Thymus (tissue), 14 donors: ENCODE data around the gene NACA2. TPM values are rescaled to one million over a fixed set of nuclear protein-coding genes. Genes with fewer than 3 reads are reported as not detected.
"Not testable (repeated sequence)": the region's sequence is repeated elsewhere in the genome, so short reads cannot be mapped to it uniquely, and the experiment has no call there.

Experiments
- DNase-seq, 9 donors: peaks; one replicate each; pipeline ENCODE4 v3.0.0-alpha.2; 2013; ENCODE audit warnings: low spot score in 9 of 9, low read depth in 6 of 9, missing footprints in 1 of 9
- H3K27ac ChIP-seq, 2 donors: one replicate each; pipeline ENCODE4 v1.5.1; 2013; ENCODE audit warnings: control low read depth in 1 of 2, low read depth in 1 of 2, low read length in 1 of 2, mild to moderate bottlenecking in 1 of 2, moderate library complexity in 1 of 2
- H3K27me3 ChIP-seq, 2 donors: one replicate each; pipeline ENCODE4 v1.5.1; 2013; ENCODE audit warnings: low read length in 1 of 2; ENCODE audit not compliant: control insufficient read depth in 2 of 2, insufficient read depth in 1 of 2
- H3K36me3 ChIP-seq, 2 donors: one replicate each; pipeline ENCODE4 v1.5.1; 2013; ENCODE audit warnings: low read length in 1 of 2, mild to moderate bottlenecking in 1 of 2, moderate library complexity in 1 of 2; ENCODE audit not compliant: control insufficient read depth in 2 of 2, insufficient read depth in 2 of 2
- H3K4me1 ChIP-seq, 2 donors: one replicate each; pipeline ENCODE4 v1.5.1; 2013; ENCODE audit warnings: low read length in 2 of 2; ENCODE audit not compliant: control insufficient read depth in 2 of 2, insufficient read depth in 2 of 2
- H3K4me3 ChIP-seq, 2 donors: one replicate each; pipeline ENCODE4 v1.5.1; 2013; ENCODE audit warnings: low read length in 2 of 2, control low read depth in 1 of 2, mild to moderate bottlenecking in 1 of 2
- H3K9me3 ChIP-seq, 2 donors: one replicate each; pipeline ENCODE4 v1.5.1; 2013; ENCODE audit warnings: low read length in 1 of 2, mild to moderate bottlenecking in 1 of 2; ENCODE audit not compliant: control insufficient read depth in 2 of 2, insufficient read depth in 1 of 2
- WGBS: extraction: QIAGEN DNeasy Blood & Tissue Kit; methylation state at CpG from one replicate; pipeline ENCODE4 v1.1.7; 2013; 5-methylcytosine and 5-hydroxymethylcytosine counted together
- long read RNA-seq, 10 donors: transcript quantifications; one replicate each; lab custom pipeline, GENCODE V29; 2026
- polyA plus RNA-seq: library from polyadenylated mRNA; stranded (reverse); fragments of 200-250 nt; gene quantifications from one replicate; pipeline ENCODE4 v1.2.3, GENCODE V29; 2013
- total RNA-seq: library from RNA; stranded (reverse); fragments of 120-200 nt; gene quantifications from one replicate; pipeline ENCODE4 v1.2.4, GENCODE V29; 2013
- donor health status: healthy.

Gene NACA2
- total RNA-seq (0.19 TPM), polyA plus RNA-seq (0.43 TPM)
- long read RNA-seq, donor 1 = 0 reads
- long read RNA-seq, donor 2 = 0 reads
- long read RNA-seq, donor 3 = 0 reads
- long read RNA-seq, donor 4 = 0 reads
- long read RNA-seq, donor 5 = 0 reads
- long read RNA-seq, donor 6 = 0 reads
- long read RNA-seq, donor 7 = 0 reads
- long read RNA-seq, donor 8, partial matches to known transcripts = 0 of 1 reads
- long read RNA-seq, donor 8, other reads (novel, unspliced or antisense) = 0 of 1 reads
- long read RNA-seq, donor 9 = 0 reads
- long read RNA-seq, donor 10, partial matches to known transcripts = 0 of 1 reads
- long read RNA-seq, donor 10, other reads (novel, unspliced or antisense) = 0 of 1 reads

- Histone ChIP-seq H3K4me3 (no peak within 1 kb of the TSS), H3K36me3 (no peaks in the 10 kb centered on the region), H3K4me1 (no peaks in the 10 kb centered on the region), H3K9me3 (no peaks in the 10 kb centered on the region), H3K27me3 (peaks cover 0 to 4% of the 10 kb centered on the region in 2 donors), H3K27ac (no peak within 1 kb of the TSS)
- 99% methylated on average over 16 of the region's 16 CpGs for WGBS
- DNase-seq = no peak
Measured at GRCh38 chr17:61591018-61591417, at the start of gene NACA2. Gene NACA2 (minus strand): TSS chr17:61591219. CDS start chr17:61591180, 39 bp downstream.

GRCh38 chr17:61639818-61640217, 48.8 kb upstream of the NACA2 start:
- Histone ChIP-seq H3K27ac (no peak overlapping the region), H3K4me3 (no peak overlapping the region), H3K27me3 (peaks cover 0 to 4% of the 10 kb centered on the region in 2 donors), H3K36me3 (no peaks in the 10 kb centered on the region), H3K9me3 (no peaks in the 10 kb centered on the region), H3K4me1 (no peaks in the 10 kb centered on the region)
- WGBS = 96% methylated on average over 1 of the region's 1 CpG
- no peak for DNase-seq

- no peak overlapping the region for H3K4me3 ChIP-seq
- no peaks in the 10 kb centered on the region for H3K4me1 ChIP-seq
- 71% methylated on average over 1 of the region's 1 CpG for WGBS
- H3K9me3 ChIP-seq = no peaks in the 10 kb centered on the region
- H3K36me3 ChIP-seq = no peaks in the 10 kb centered on the region
- DNase-seq = no peak
- H3K27ac ChIP-seq = no peak overlapping the region
- no peaks in the 10 kb centered on the region for H3K27me3 ChIP-seq
Measured at GRCh38 chr17:61638087-61638486, 47.1 kb upstream of the NACA2 start.

- Histone ChIP-seq H3K27me3 (no peaks in the 10 kb centered on the region), H3K36me3 (no peaks in the 10 kb centered on the region), H3K4me3 (no peak overlapping the region), H3K4me1 (no peaks in the 10 kb centered on the region), H3K27ac (no peak overlapping the region), H3K9me3 (no peaks in the 10 kb centered on the region)
- 32% methylated on average over 3 of the region's 3 CpGs for WGBS
- DNase-seq = peak; percentile 6 to 70 (median 38)
Measured at GRCh38 chr17:61635913-61636432, 45.0 kb upstream of the NACA2 start.

GRCh38 chr17:61634942-61635538, 44.0 kb upstream of the NACA2 start:
- H3K9me3 ChIP-seq = no peaks in the 10 kb centered on the region
- no peak overlapping the region for H3K27ac ChIP-seq
- DNase-seq = no peak
- no peaks in the 10 kb centered on the region for H3K27me3 ChIP-seq
- 95% methylated on average over 5 of the region's 5 CpGs for WGBS
- no peaks in the 10 kb centered on the region for H3K4me1 ChIP-seq
- no peaks in the 10 kb centered on the region for H3K36me3 ChIP-seq
- no peak overlapping the region for H3K4me3 ChIP-seq

- Histone ChIP-seq H3K27ac (no peak overlapping the region), H3K4me1 (no peaks in the 10 kb centered on the region), H3K4me3 (no peak overlapping the region), H3K27me3 (no peaks in the 10 kb centered on the region), H3K36me3 (no peaks in the 10 kb centered on the region), H3K9me3 (no peaks in the 10 kb centered on the region)
- no peak for DNase-seq
Measured at GRCh38 chr17:61634011-61634539, 43.1 kb upstream of the NACA2 start.

- Histone ChIP-seq H3K4me1 (no peaks in the 10 kb centered on the region), H3K27me3 (no peaks in the 10 kb centered on the region), H3K27ac (no peak overlapping the region), H3K36me3 (no peaks in the 10 kb centered on the region), H3K4me3 (no peak overlapping the region), H3K9me3 (no peaks in the 10 kb centered on the region)
- 95% methylated on average over 1 of the region's 1 CpG for WGBS
- DNase-seq = no peak
Measured at GRCh38 chr17:61632826-61633225, 41.8 kb upstream of the NACA2 start.

GRCh38 chr17:61631800-61632199, 40.8 kb upstream of the NACA2 start:
- H3K4me3 ChIP-seq = no peak overlapping the region
- no peaks in the 10 kb centered on the region for H3K36me3 ChIP-seq
- H3K4me1 ChIP-seq = no peaks in the 10 kb centered on the region
- no peaks in the 10 kb centered on the region for H3K9me3 ChIP-seq
- no peaks in the 10 kb centered on the region for H3K27me3 ChIP-seq
- H3K27ac ChIP-seq = no peak overlapping the region
- WGBS = 62% methylated on average over 1 of the region's 1 CpG
- no peak for DNase-seq

- H3K9me3 ChIP-seq, H3K27me3 ChIP-seq, H3K4me3 ChIP-seq, H3K4me1 ChIP-seq, DNase-seq, H3K36me3 ChIP-seq, H3K27ac ChIP-seq: not testable (repeated sequence)
- WGBS = 97% methylated on average over 4 of the region's 4 CpGs
Measured at GRCh38 chr17:61628158-61628557, 37.1 kb upstream of the NACA2 start.
